K562 (cell line): ENCODE data around the gene TMEM114. TPM values are rescaled to one million over a fixed set of nuclear protein-coding genes. Genes with fewer than 3 reads are reported as not detected.

Experiments
- ATF7 ChIP-seq: fragments of 450-650 bp; IDR thresholded peaks from 2 replicates; pipeline ENCODE4 v1.7.1; 2014; ENCODE audit warnings: mild to moderate bottlenecking, moderate library complexity
- CREM ChIP-seq: IDR thresholded peaks from 2 replicates; pipeline ENCODE4 v1.6.1; 2014; ENCODE audit warnings: antibody characterized with exemption, low read depth
- ETS1 ChIP-seq: conservative IDR thresholded peaks from 2 replicates; pipeline ENCODE4 v1.6.1; 2011; ENCODE audit warnings: low read depth, mild to moderate bottlenecking, low read length; ENCODE audit not compliant: control insufficient read depth
- FOXJ2 ChIP-seq: fragments of 200-800 bp; sonication (Bioruptor generic); IDR thresholded peaks from 2 replicates; pipeline ENCODE4 v1.6.1; 2016; ENCODE audit warnings: missing genetic modification characterization, missing compliant biosample characterization
- HCFC1 ChIP-seq: IDR thresholded peaks from 2 replicates; pipeline ENCODE4 v1.6.1; 2012; ENCODE audit warnings: low read depth, low read length, improper control_type of control experiment
- JUND ChIP-seq, 2 experiments: IDR thresholded peaks; 2 replicates in 1 of 2; 3 replicates in 1 of 2; pipeline ENCODE4 v1.6.1; 2011; ENCODE audit warnings: borderline replicate concordance in 2 of 2, low read depth in 2 of 2, low read length in 2 of 2, improper control_type of control experiment in 1 of 2, missing biosample characterization in 1 of 2, missing genetic modification characterization in 1 of 2, missing genetic modification reagents in 1 of 2
- NFE2 ChIP-seq: IDR thresholded peaks from 2 replicates; pipeline ENCODE4 v1.6.1; 2014; ENCODE audit warnings: antibody characterized with exemption, low read depth
- SMC3 ChIP-seq: conservative IDR thresholded peaks from 2 replicates; pipeline ENCODE4 v1.6.1; 2011; ENCODE audit warnings: low read depth, low read length, improper control_type of control experiment; ENCODE audit not compliant: insufficient read depth
- SP2 ChIP-seq: IDR thresholded peaks from 2 replicates; pipeline ENCODE4 v1.6.1; 2011; ENCODE audit warnings: mild to moderate bottlenecking, low read depth, low read length, moderate library complexity; ENCODE audit not compliant: poor library complexity, severe bottlenecking; ENCODE audit errors: extremely low read depth
- WHSC1 ChIP-seq: IDR thresholded peaks from one replicate; pipeline ENCODE4 v1.6.1; 2012; ENCODE audit warnings: low read length, control low read depth, inconsistent platforms
- ZBED1 ChIP-seq: IDR thresholded peaks from 2 replicates; pipeline ENCODE4 v1.6.1; 2014
- ZFP36 ChIP-seq: fragments of 150-350 bp; IDR thresholded peaks from 2 replicates; pipeline ENCODE4 v1.6.1; 2018; ENCODE audit warnings: low read length, low read depth; ENCODE audit not compliant: partially characterized antibody
- ZNF239 ChIP-seq: fragments of 250-450 bp; sonication (Bioruptor Pico); IDR thresholded peaks from 2 replicates; pipeline ENCODE4 v1.4.0; 2020; ENCODE audit warnings: mild to moderate bottlenecking
- polyA plus RNA-seq, 8 experiments: library from polyadenylated mRNA; depleted of rRNA in 4 of 8; stranded (reverse) in 5 of 8; unstranded in 3 of 8; fragments of >200 nt; fragmentation: Nextera tagmentation in 2 of 8; fragmentation: Illumina TruSeq in 1 of 8; extraction: Ambion mirVana in 2 of 8; extraction: Trizol in 1 of 8; gene quantifications; 2 replicates each; pipeline versions ENCODE4 v1.2.1 to v1.2.3, GENCODE V29; 2011 to 2014; ENCODE audit warnings: inconsistent platforms in 1 of 8, missing spikeins in 1 of 8
- total RNA-seq, 7 experiments: library from RNA; depleted of rRNA in 6 of 7; stranded (reverse); fragments of >200 nt in 6 of 7; fragmentation: Illumina TruSeq in 2 of 7; extraction: Trizol in 2 of 7; gene quantifications; 2 replicates each; pipeline versions ENCODE4 v1.2.1 to v1.2.3, GENCODE V29; 2011 to 2021; ENCODE audit warnings: low replicate concordance in 1 of 7
- TF ChIP-seq, protein P1 (sequence below), 2 experiments: fragments of 450-650 bp in 1 of 2; sonication (generic) in 1 of 2; formaldehyde crosslinking in 1 of 2; IDR thresholded peaks in 1 of 2; conservative IDR thresholded peaks in 1 of 2; 2 replicates each; pipeline versions ENCODE4 v1.6.1 to v1.8.1; 2016 to 2023; ENCODE audit warnings: mild to moderate bottlenecking in 2 of 2, moderate library complexity in 2 of 2, inconsistent platforms in 1 of 2, missing genetic modification reagents in 1 of 2

TMEM114 gene
- total and polyA plus RNA-seq, 9 of the 15 experiments (the other 6 are each of a cell fraction or from before 2014, with no cell fraction given), result not detected

- TF ChIP-seq, protein P1, sequence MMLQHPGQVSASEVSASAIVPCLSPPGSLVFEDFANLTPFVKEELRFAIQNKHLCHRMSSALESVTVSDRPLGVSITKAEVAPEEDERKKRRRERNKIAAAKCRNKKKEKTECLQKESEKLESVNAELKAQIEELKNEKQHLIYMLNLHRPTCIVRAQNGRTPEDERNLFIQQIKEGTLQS (IDR thresholded peaks at IDR 0.05), result peak; percentile 85
- TF ChIP-seq, protein P1 (CRISPR knock-in tag; conservative IDR thresholded peaks at IDR 0.05), result no peak
- no peak for TF ChIP-seq WHSC1
- TF ChIP-seq SP2, result no peak
- no peak for TF ChIP-seq ZBED1
- no peak for TF ChIP-seq ZNF239
- TF ChIP-seq ETS1, result no peak
- no peak for TF ChIP-seq FOXJ2 (tag)
- TF ChIP-seq ZFP36, result no peak
- TF ChIP-seq NFE2, result peak; percentile 54
- no peak for TF ChIP-seq HCFC1
- TF ChIP-seq CREM, result 0 out of 2 replicates have a peak, but pooled peaks have one; percentile 19
- TF ChIP-seq ATF7, result 0 out of 2 replicates have a peak, but pooled peaks have one; percentile 15
- peak; percentile 56; the same call in 1 of the 2 replicates for TF ChIP-seq JUND (IDR thresholded peaks at IDR 0.05; ENCODE audit: borderline replicate concordance, low read depth, low read length)
- TF ChIP-seq JUND (tag; IDR thresholded peaks at IDR 0.05; ENCODE audit: borderline replicate concordance, low read depth, low read length), result peak; percentile 63
- no peak for TF ChIP-seq SMC3
Measured at GRCh38 chr16:8623634-8624033, 33.3 kb upstream of the TMEM114 start (continued).
